GM12865 (cell line): Measurements from ENCODE around the gene TMEM63A.
"Not testable (repeated sequence)": the region's sequence is repeated elsewhere in the genome, so short reads cannot be mapped to it uniquely, and the experiment has no call there.

Experiments used
- DNase-seq: peaks from one replicate; pipeline ENCODE4 v3.0.0; 2010; ENCODE audit warnings: low read depth
- H3K4me3 ChIP-seq: 2 replicates; pipeline ENCODE4 v1.5.1; 2011; ENCODE audit warnings: mild to moderate bottlenecking, low read depth, low read length, control low read depth
- TF ChIP-seq, protein P1 (sequence below): IDR thresholded peaks from 2 replicates; pipeline ENCODE4 v1.5.1; 2011; ENCODE audit warnings: low read length, control low read depth, low read depth, inconsistent platforms; ENCODE audit not compliant: insufficient read depth; ENCODE audit errors: missing control alignments

The TMEM63A gene

DNA sequence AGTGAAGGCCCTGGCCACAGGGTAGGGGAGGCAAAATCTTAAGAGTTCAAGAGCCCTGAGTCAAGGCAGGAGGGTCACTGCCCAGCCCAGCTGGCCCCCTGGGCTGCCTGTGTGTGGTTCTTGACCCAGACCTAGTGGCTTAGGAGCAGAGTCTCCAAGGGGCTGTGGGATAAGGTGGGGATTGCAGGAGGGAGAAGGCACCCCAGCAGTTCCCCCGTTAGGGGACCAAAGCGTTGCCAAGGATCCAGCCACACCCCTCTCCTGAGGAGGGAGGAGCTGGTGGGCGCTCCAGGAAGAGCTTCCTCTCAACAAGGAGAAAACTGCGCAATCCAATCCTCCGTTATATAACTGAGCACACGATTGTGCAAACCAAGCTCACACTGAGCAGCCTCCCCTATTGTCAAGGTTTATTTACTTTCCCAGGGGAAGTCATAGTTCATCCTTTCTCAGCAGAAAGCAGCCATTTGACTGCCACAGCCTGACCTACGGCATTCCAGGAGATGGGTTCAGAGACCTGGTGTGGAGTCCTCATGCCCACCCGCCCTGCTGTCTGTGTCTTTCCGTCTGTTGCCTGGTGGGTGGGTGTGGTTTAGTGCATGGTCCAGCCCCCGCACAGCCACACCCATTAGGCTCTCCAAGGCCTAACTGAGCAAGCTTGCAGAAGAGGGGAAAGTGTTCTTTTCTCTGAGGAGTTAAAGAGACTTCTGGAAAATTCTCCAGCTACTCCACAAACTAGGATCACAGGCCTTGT is 68.8 kb downstream of the TMEM63A start:
- TF ChIP-seq, protein P1, sequence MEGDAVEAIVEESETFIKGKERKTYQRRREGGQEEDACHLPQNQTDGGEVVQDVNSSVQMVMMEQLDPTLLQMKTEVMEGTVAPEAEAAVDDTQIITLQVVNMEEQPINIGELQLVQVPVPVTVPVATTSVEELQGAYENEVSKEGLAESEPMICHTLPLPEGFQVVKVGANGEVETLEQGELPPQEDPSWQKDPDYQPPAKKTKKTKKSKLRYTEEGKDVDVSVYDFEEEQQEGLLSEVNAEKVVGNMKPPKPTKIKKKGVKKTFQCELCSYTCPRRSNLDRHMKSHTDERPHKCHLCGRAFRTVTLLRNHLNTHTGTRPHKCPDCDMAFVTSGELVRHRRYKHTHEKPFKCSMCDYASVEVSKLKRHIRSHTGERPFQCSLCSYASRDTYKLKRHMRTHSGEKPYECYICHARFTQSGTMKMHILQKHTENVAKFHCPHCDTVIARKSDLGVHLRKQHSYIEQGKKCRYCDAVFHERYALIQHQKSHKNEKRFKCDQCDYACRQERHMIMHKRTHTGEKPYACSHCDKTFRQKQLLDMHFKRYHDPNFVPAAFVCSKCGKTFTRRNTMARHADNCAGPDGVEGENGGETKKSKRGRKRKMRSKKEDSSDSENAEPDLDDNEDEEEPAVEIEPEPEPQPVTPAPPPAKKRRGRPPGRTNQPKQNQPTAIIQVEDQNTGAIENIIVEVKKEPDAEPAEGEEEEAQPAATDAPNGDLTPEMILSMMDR, result no peak
- DNase-seq, result no peak
- no peak overlapping the region for H3K4me3 ChIP-seq

DNA sequence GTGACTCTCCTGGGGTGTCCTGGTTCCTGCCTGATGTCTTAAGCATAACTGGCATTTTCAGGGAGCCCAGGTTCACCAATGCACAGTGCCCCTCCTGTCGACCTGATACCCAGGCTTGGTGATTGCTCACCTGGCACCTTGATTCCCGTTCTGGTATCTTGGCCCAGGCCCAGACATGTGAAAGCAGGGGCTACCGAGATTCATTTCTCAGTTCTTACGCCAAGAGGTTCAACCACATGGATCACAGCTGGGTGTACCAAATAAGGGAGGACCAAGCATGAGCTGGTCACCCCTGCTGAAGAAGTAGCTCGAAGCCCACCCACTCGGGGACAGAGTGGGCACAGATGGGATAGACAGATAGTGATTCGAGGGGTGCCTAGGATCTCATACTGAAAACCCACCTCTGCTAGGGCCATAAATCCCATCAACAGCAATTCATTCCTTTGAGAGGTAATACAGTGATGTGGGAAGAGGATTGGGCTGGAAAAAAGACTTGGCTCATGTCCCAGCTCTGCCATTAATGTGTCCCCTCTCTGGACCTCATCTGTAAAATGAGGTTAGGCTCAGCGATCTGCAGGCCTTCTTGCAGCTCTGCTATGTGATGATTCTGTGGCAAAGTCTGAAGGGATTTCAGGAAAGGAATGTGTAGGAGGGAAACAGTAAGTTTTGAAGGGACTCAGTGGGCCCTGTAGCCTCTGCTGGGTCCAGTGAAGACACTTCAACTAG is 69.5 kb downstream of the TMEM63A start:
- DNase-seq, result no peak
- TF ChIP-seq, protein P1, result no peak
- no peak overlapping the region for H3K4me3 ChIP-seq

DNA sequence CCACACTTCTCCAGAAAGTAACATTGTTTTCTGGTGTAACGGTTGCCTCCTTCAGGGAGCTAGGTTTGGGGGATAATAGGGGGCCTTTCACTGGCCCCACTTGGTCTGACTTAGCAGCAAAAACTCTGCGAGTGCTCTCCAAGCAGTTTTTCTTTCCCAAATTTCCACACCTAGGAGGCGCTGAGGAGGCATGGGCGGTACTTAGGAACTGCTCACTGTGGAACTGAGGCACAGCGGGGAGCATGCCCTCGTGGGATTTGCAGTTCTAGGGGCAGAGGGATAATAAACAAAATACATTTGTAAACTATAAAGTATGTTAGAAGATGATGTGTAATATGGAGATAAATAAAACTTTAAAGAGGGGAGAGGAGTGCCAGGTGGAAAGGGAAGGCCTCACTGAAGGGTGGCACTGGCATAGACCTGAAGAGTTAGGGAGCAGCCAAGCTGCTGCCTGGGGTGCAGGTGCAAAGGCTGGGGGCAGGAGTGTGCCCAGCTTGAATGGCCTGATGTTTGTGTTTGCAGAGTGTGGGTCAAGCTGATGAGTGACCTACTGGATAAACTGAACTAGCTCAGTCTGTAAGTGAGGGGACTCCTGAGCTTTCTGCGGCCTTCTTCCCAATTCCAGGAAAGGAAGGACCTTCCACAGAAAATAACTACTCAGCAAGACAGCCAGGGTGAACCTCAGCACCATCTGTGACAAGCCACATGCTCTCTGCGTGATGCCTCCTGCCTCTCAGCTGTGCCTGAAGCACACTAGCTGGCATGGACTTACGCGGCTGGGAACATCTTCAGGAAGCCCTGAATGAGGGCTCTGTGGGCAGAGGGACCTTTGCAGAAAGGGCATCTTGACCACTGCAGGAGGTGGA is 70.3 kb downstream of the TMEM63A start:
- H3K4me3 ChIP-seq, result no peak overlapping the region
- no peak for DNase-seq
- TF ChIP-seq, protein P1, result no peak

DNA sequence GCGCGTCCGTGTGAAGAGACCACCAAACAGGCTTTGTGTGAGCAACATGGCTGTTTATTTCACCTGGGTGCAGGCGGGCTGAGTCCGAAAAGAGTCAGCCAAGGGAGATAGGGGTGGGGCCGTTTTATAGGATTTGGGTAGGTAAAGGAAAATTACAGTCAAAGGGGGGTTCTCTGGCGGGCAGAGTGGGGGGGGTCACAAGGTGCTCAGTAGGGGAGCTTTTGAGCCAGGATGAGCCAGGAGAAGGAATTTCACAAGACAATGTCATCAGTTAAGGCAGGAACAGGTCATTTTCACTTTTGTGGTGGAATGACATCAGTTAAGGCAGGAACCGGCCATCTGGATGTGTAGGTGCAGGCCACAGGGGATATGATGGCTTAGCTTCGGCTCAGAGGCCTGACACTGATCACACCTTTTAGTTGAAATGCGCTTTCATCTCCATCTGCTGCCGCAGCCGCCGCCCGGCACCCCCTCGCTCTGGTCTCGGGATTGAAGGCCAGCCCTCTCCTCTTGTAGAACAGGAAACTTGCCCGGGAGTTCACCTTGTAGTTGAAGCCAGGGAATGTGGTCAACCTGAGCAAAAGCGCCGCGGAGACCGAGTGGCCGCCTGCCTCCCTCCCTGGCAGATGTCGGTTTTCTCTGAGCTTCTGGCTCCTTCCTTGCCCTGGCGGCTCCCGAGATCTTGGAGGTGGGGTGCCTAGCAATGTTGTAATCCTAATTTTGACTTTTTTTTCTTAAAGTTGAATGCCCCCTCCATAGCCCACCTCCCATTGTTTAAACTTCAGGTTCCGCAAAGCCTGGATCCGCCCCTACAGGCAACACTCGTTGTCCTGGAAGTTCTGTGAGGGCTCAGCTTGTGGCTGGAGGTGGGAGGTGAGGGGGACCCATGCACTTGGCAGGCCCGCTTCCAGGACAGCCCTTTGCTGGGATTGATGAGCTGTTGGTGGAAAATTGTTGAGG is 71.3 kb downstream of the TMEM63A start:
- not testable (repeated sequence) for DNase-seq
- peak overlapping the region; percentile 57 for H3K4me3 ChIP-seq

DNA sequence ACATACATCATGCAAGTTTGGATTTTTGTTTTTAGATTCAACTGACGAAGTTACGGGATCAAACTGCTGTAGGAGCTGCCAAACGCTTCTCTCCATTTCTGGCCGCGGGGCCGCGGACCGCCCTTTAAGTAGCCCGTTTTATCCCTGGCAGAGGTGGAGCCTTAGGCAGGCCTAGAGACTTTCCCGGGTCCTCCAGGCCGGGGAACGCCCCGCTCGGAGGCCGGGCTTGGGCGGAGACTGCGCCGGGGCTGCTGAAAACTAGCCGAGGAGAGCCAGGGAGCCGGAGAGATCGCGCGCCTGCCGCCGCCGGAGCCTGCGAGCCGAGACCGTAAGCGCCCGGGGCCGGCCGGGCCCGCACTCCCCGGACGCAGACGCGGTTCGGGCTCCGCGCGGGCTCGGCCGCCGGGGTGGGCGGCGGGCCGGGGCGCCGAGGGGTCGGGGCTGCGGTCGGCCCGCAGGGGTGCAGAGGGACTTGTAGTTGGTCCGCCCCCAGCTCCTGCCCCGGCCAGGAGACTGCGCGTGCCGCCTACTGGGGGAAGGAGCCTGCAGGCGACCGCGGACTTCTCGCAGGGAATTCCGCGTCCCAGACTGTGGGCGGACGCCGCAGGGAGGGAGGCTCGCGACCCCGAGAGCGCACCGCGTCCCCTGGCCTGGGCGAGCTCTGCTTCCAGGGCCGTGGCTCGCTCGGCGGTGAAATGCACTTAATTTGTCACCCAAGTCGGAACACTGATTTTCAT is 72.2 kb downstream of the TMEM63A start, which contains the start of gene EPHX1:
TSS of gene EPHX1 (plus strand) at position 283 of the 737 bp plus-strand sequence. CDS start 18,606 bp downstream, outside the sequence.
- peak within 1 kb of the TSS; percentile 57 for H3K4me3 ChIP-seq
- DNase-seq, result peak; percentile 81
- TF ChIP-seq, protein P1, result peak; percentile 9

DNA sequence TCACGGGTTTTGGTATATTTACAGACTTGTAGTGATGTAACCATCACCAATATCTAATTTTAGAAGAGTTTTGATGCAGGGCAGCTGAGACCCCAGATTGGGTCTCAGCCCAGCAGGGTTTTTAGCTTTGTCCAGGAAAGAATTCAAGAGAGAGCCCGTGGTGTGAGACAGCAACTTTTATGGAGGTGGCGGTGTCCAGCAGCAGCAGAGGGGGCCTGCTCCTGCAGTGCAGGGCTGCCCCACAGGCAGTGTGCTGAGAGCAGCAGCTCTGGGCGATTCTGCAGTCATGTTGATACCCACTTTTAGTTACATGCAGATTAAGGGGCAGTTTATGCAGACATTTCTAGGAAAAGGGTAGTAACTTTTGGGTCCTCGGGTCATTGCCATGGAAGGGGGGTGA is 74.0 kb downstream of the TMEM63A start:
- DNase-seq, result no peak
- no peak overlapping the region for H3K4me3 ChIP-seq
- TF ChIP-seq, protein P1, result no peak

DNA sequence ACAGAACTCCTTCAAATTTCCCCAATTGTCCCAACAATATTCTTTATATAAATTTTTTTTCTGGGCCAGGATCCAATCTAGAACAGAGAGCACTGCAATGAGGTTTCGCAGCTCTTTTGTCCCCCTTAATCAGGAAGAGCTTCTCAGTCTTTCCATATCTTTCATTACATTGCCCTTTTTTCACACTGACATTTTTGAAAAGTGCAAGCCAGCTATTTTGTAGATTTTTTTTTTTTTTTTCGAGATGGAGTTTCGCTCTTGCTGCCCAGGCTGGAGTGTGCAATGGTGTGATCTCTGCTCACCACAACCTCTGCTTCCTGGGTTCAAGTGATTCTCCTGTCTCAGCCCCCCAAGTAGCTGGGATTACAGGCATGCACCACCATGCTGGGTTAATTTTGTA is 75.4 kb downstream of the TMEM63A start:
- not testable (repeated sequence) for H3K4me3 ChIP-seq, DNase-seq
